ENCODE data around the gene DHRS2. TPM values are rescaled to one million over a fixed set of nuclear protein-coding genes. Genes with fewer than 3 reads are reported as not detected.

The DHRS2 gene
- total and polyA plus RNA-seq, 2 of the 13 experiments (the other 11 are each of a cell fraction or from before 2014, with no cell fraction given) = 1,621 to 3,021 TPM

- TF ChIP-seq UBTF (CRISPR knock-in tag; IDR thresholded peaks at IDR 0.05) (0 out of 2 replicates have a peak, but pooled peaks have one; percentile 8), ZNF639 (CRISPR knock-in tag; conservative IDR thresholded peaks at IDR 0.05) (no peak), ZC3H4 (CRISPR knock-in tag; IDR thresholded peaks at IDR 0.05; ENCODE audit: borderline replicate concordance) (peak; percentile 100), HES4 (CRISPR knock-in tag; IDR thresholded peaks at IDR 0.05; ENCODE audit: borderline replicate concordance) (no peak), PCBP2 (optimal IDR thresholded peaks at IDR 0.05; ENCODE audit: low read depth, low read length, poor library complexity, severe bottlenecking) (peak; percentile 9), ZNF34 (CRISPR knock-in tag; IDR thresholded peaks at IDR 0.05; ENCODE audit: borderline replicate concordance) (no peak; the same call in 1 of the 2 replicates), ZNF431 (CRISPR knock-in tag; IDR thresholded peaks at IDR 0.05; ENCODE audit: borderline replicate concordance, low read depth) (0 out of 2 replicates have a peak, but pooled peaks have one; percentile 21), ZNF547 (CRISPR knock-in tag; IDR thresholded peaks at IDR 0.05) (no peak), PAF1 (CRISPR knock-in tag; IDR thresholded peaks at IDR 0.05) (peak; percentile 70), GTF3A (CRISPR knock-in tag; conservative IDR thresholded peaks at IDR 0.05) (no peak), AFF4 (CRISPR knock-in tag; IDR thresholded peaks at IDR 0.05) (peak; percentile 59; the same call in 1 of the 2 replicates), POLR2AphosphoS2 (IDR thresholded peaks at IDR 0.05; ENCODE audit: low read depth, low read length) (peak; percentile 92), KDM5A (IDR thresholded peaks at IDR 0.05; ENCODE audit: borderline replicate concordance, low read length) (no peak), POLR2A (IDR thresholded peaks at IDR 0.05; ENCODE audit: insufficient read depth in 1 of 2, low read depth in 2 of 2, low read length in 2 of 2) (peak in 1 of 2 experiments; percentile 14; a peak in 2 of 4 replicates), TOE1 (CRISPR knock-in tag; IDR thresholded peaks at IDR 0.05) (no peak), ZNF281 (CRISPR knock-in tag; IDR thresholded peaks at IDR 0.05; ENCODE audit: borderline replicate concordance) (0 out of 2 replicates have a peak, but pooled peaks have one; percentile 5), ZNF776 (CRISPR knock-in tag; IDR thresholded peaks at IDR 0.05) (no peak), SP5 (CRISPR knock-in tag; IDR thresholded peaks at IDR 0.05; ENCODE audit: borderline replicate concordance, low read depth) (no peak), JARID2 (CRISPR knock-in tag; IDR thresholded peaks at IDR 0.05; ENCODE audit: insufficient replicate concordance) (no peak)
Measured at GRCh38 chr14:23643533-23644194, 7.5 kb downstream of the DHRS2 start (continued).

Measured in HepG2 (cell line).